Activated naive CD8-positive, alpha-beta T cell treated with anti-CD3 and anti-CD28 coated beads, Interleukin-2, amount 10 ng/mL, durations not matched to agents 7 days and 5 days (primary cell): ENCODE measurements around the gene UBA7. TPM values are rescaled to one million over a fixed set of nuclear protein-coding genes. Genes with fewer than 3 reads are reported as not detected.
"Not testable (repeated sequence)": the region's sequence is repeated elsewhere in the genome, so short reads cannot be mapped to it uniquely, and the experiment has no call there.

Experiments
- ATAC-seq: fragments of 150-1000 bp; cut with Tn5 transposase; one replicate; pipeline ENCODE4 v1.10.0; 2021; ENCODE audit warnings: low read depth, moderate library complexity
- POLR2A ChIA-PET: fragments of 350-600 bp; sonication (Branson Sonifier 250); formaldehyde crosslinking; loops from one replicate; lab custom pipeline; 2021; ENCODE audit warnings: antibody characterized with exemption; lab: Charles Lee
- DNase-seq: peaks from one replicate; pipeline ENCODE4 v3.0.0; 2021
- H3K27ac Mint-ChIP-seq: one replicate; pipeline ENCODE4 v1.8.0; 2022; ENCODE audit warnings: mild to moderate bottlenecking, mixed read lengths
- H3K27me3 Mint-ChIP-seq: one replicate; pipeline ENCODE4 v1.8.0; 2022; ENCODE audit warnings: mild to moderate bottlenecking, moderate library complexity, mixed read lengths
- H3K36me3 Mint-ChIP-seq: one replicate; pipeline ENCODE4 v1.8.0; 2021; ENCODE audit warnings: mild to moderate bottlenecking, mixed read lengths
- H3K4me1 Mint-ChIP-seq: one replicate; pipeline ENCODE4 v1.8.0; 2021; ENCODE audit warnings: mixed read lengths
- H3K4me3 Mint-ChIP-seq: one replicate; pipeline ENCODE4 v1.8.0; 2022; ENCODE audit warnings: mild to moderate bottlenecking, moderate library complexity, mixed read lengths
- H3K9me3 Mint-ChIP-seq: one replicate; pipeline ENCODE4 v1.8.0; 2021; ENCODE audit warnings: mixed read lengths
- total RNA-seq, 2 experiments: library from RNA; stranded (reverse); gene quantifications; one replicate each; pipeline ENCODE4 v1.2.3, GENCODE V29; 2021

Gene UBA7
- total RNA-seq, 2 experiments from 2014 or later: 299 to 310 TPM

GRCh38 chr3:49786357-49787181 lies 27.2 kb downstream of the UBA7 start, which contains the start of gene IP6K1:
Gene IP6K1 (minus strand): TSS chr3:49786542. CDS start chr3:49748040, 38,502 bp downstream.
- peaks cover 3% of the 10 kb centered on the region for H3K36me3 Mint-ChIP-seq
- peaks cover 23% of the 10 kb centered on the region for H3K4me1 Mint-ChIP-seq
- H3K4me3 Mint-ChIP-seq: peak within 1 kb of the TSS; percentile 91
- H3K9me3 Mint-ChIP-seq: no peaks in the 10 kb centered on the region
- peak; percentile 96 for DNase-seq
- POLR2A ChIA-PET: interaction anchor here (0.9 to 1.4 kb wide), 7 partner anchors 16 to 463 kb away, joined by 3 to 13 read pairs (median 3); partner anchors contain the start of gene INKA1
- ATAC-seq: peak; percentile 99
- H3K27ac Mint-ChIP-seq: peak within 1 kb of the TSS; percentile 90
- peaks cover 4% of the 10 kb centered on the region for H3K27me3 Mint-ChIP-seq

GRCh38 chr3:49785565-49786356 lies 28.0 kb downstream of the UBA7 start:
- DNase-seq: no peak
- peak; percentile 46 for ATAC-seq
- Mint-ChIP-seq H3K4me3 (peak overlapping the region; percentile 91), H3K27ac (peak overlapping the region; percentile 90), H3K4me1 (peaks cover 28% of the 10 kb centered on the region), H3K36me3 (peaks cover 7% of the 10 kb centered on the region), H3K9me3 (no peaks in the 10 kb centered on the region), H3K27me3 (peaks cover 2% of the 10 kb centered on the region)
- POLR2A ChIA-PET: interaction anchor here (0.9 to 1.3 kb wide), 5 partner anchors 17 to 462 kb away, joined by 3 to 13 read pairs (median 3); partner anchors contain the start of gene INKA1

- POLR2A ChIA-PET, H3K9me3 Mint-ChIP-seq, H3K27ac Mint-ChIP-seq, ATAC-seq, H3K4me3 Mint-ChIP-seq, H3K36me3 Mint-ChIP-seq, H3K27me3 Mint-ChIP-seq, DNase-seq: not testable (repeated sequence)
- H3K4me1 Mint-ChIP-seq: peaks cover 31% of the 10 kb centered on the region
Observed at GRCh38 chr3:49782277-49782676, 31.5 kb downstream of the UBA7 start.

GRCh38 chr3:49781415-49782199 lies 32.1 kb downstream of the UBA7 start:
- Mint-ChIP-seq H3K4me3 (no peak overlapping the region), H3K27ac (no peak overlapping the region), H3K36me3 (peaks cover 10% of the 10 kb centered on the region), H3K9me3 (no peaks in the 10 kb centered on the region), H3K27me3 (no peaks in the 10 kb centered on the region), H3K4me1 (peaks cover 26% of the 10 kb centered on the region)
- DNase-seq (no peak), ATAC-seq (no peak)
- POLR2A ChIA-PET: no interaction called here

GRCh38 chr3:49780975-49781365 lies 32.8 kb downstream of the UBA7 start:
- POLR2A ChIA-PET, H3K4me3 Mint-ChIP-seq, H3K27ac Mint-ChIP-seq, DNase-seq, H3K27me3 Mint-ChIP-seq, H3K9me3 Mint-ChIP-seq, H3K36me3 Mint-ChIP-seq, ATAC-seq: not testable (repeated sequence)
- peaks cover 25% of the 10 kb centered on the region for H3K4me1 Mint-ChIP-seq

DNA sequence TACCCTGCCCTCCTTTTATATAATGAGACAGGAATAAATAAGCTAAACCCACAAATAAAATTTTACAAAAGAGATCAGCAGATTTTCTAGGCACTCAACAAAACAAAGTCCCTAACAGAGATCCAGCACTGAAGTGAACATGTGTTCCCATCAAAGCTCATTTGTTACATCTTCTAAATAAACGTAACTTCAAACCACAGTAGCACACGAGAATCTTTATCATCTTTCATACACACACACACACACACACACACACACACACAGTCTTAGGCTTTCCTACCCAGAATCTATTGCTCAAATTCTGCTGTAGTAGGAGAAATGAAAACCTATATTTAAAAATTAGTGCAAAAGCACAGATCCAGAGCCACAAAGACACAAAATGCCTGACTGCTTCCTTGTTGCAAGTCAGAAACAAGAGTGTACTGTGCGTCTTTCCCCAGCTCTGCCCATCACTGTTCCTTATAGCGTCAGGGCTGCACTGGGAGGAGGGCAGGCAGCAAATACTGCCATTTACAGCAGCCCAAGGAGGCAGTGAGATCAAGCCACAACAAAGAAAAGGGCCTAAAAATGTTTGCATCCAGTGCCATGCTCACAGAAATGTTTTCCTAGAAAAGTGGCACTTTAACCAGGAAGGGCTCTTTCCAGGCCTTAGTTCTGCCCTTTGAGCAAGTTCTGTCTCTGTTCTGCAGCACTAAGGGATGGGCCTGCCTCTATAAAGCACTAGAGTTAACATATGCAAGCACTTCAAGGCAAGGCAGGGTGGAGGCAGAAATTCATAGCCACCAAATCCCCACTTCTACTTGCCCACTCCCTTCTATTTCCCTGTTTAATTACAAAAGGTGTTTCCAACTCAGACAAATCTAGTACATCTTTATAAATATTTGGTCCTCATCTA lies 33.4 kb downstream of the UBA7 start:
- DNase-seq (no peak), ATAC-seq (no peak)
- H3K9me3 Mint-ChIP-seq: no peaks in the 10 kb centered on the region
- H3K4me1 Mint-ChIP-seq: peaks cover 21% of the 10 kb centered on the region
- no peaks in the 10 kb centered on the region for H3K27me3 Mint-ChIP-seq
- H3K27ac Mint-ChIP-seq: peak overlapping the region; percentile 47
- POLR2A ChIA-PET: interaction anchor here (0.6 kb wide), 2 partner anchors 124 to 152 kb away, joined by 3 to 4 read pairs; no protein-coding TSS in a partner anchor
- H3K4me3 Mint-ChIP-seq: no peak overlapping the region
- peaks cover 10% of the 10 kb centered on the region for H3K36me3 Mint-ChIP-seq

DNA sequence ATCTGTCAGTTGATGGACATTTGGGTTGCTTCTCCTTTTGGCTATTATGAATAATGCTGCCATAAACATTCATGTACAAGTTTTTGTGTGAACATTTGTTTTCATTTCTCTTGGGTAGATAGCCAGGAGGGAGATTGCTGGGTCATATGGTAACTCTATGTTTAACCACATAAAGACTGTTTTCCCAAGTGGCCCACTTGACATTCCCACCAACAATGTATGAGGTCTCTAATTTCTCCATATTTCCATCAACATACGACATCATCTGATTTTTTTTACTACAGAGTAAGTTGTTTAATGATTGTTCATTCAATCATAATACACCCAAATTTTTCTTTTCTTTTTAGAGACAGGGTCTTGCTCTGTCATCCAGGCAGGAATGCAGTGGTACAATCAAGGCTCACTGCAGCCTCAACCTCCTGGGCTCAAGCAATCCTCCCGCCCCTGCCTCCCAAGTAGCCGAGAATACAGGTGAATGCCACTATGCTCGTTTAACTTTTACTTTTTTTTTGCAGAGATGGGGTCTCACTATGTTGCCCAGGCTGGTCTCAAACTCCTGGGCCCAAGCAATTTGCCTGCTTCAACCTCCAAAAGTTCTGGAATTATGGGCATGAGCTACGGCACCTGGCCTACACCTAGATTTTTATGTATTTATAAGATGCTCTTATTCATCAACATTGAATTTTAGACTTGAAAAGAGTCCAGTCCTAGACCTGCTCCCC lies 34.2 kb downstream of the UBA7 start:
- POLR2A ChIA-PET: interaction anchor here (0.6 kb wide), 1 partner anchor 153 kb away, joined by 4 read pairs; no protein-coding TSS in a partner anchor
- Mint-ChIP-seq H3K36me3 (peaks cover 10% of the 10 kb centered on the region), H3K4me1 (peaks cover 16% of the 10 kb centered on the region), H3K9me3 (no peaks in the 10 kb centered on the region), H3K27ac (no peak overlapping the region), H3K27me3 (no peaks in the 10 kb centered on the region), H3K4me3 (no peak overlapping the region)
- DNase-seq: no peak
- no peak for ATAC-seq

DNA sequence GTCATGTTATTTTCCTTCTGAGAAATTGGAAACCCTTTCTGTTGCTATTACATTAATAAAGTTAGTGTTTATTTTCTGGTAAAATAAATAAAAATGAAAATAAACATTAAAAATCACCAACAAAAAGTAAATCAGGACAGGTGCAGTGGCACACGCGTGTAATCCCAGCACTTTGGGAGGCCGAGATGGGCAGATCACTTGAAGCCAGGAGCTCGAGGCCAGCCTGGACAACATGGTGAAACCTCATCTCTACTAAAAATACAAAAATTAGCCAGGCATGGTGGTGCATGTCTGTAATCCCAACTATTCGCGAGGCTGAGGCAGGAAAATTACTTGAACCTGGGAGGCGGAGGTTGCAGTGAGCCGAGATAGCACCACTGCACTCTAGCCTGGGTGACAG lies 37.7 kb downstream of the UBA7 start:
- H3K4me3 Mint-ChIP-seq, H3K9me3 Mint-ChIP-seq, ATAC-seq, DNase-seq, H3K27me3 Mint-ChIP-seq, H3K27ac Mint-ChIP-seq, H3K36me3 Mint-ChIP-seq: not testable (repeated sequence)
- POLR2A ChIA-PET: interaction anchor here (1.0 kb wide), 1 partner anchor 38 kb away, joined by 3 read pairs; the partner anchor contains the start of gene UBA7
- peaks cover 11% of the 10 kb centered on the region for H3K4me1 Mint-ChIP-seq

GRCh38 chr3:49775538-49775937 lies 38.2 kb downstream of the UBA7 start:
- H3K4me3 Mint-ChIP-seq: no peak overlapping the region
- H3K9me3 Mint-ChIP-seq: no peaks in the 10 kb centered on the region
- H3K27ac Mint-ChIP-seq: no peak overlapping the region
- POLR2A ChIA-PET: interaction anchor here (1.0 kb wide), 1 partner anchor 38 kb away, joined by 3 read pairs; the partner anchor contains the start of gene UBA7
- no peak for ATAC-seq
- peaks cover 5% of the 10 kb centered on the region for H3K36me3 Mint-ChIP-seq
- H3K4me1 Mint-ChIP-seq: peaks cover 7% of the 10 kb centered on the region
- DNase-seq: no peak
- H3K27me3 Mint-ChIP-seq: no peaks in the 10 kb centered on the region

GRCh38 chr3:49772703-49773102 lies 41.0 kb downstream of the UBA7 start:
- DNase-seq: no peak
- Mint-ChIP-seq H3K9me3 (no peaks in the 10 kb centered on the region), H3K36me3 (peaks cover 2% of the 10 kb centered on the region), H3K4me1 (no peaks in the 10 kb centered on the region), H3K27me3 (no peaks in the 10 kb centered on the region), H3K27ac (no peak overlapping the region), H3K4me3 (no peak overlapping the region)
- ATAC-seq: no peak
- POLR2A ChIA-PET: no interaction called here

GRCh38 chr3:49771340-49771938 lies 42.3 kb downstream of the UBA7 start:
- POLR2A ChIA-PET: no interaction called here
- Mint-ChIP-seq H3K36me3 (peaks cover 2% of the 10 kb centered on the region), H3K9me3 (no peaks in the 10 kb centered on the region), H3K27me3 (no peaks in the 10 kb centered on the region), H3K27ac (no peak overlapping the region), H3K4me3 (no peak overlapping the region), H3K4me1 (no peaks in the 10 kb centered on the region)
- DNase-seq (no peak), ATAC-seq (no peak)
